GM21515 (cell line): Measurements from ENCODE around the gene EHBP1.

ENCODE experiments used
- ATAC-seq: cut with Tn5 transposase; IDR thresholded peaks from one replicate; pipeline ENCODE4 v1.9.1; 2021; ENCODE audit not compliant: unreplicated experiment

Gene EHBP1

DNA sequence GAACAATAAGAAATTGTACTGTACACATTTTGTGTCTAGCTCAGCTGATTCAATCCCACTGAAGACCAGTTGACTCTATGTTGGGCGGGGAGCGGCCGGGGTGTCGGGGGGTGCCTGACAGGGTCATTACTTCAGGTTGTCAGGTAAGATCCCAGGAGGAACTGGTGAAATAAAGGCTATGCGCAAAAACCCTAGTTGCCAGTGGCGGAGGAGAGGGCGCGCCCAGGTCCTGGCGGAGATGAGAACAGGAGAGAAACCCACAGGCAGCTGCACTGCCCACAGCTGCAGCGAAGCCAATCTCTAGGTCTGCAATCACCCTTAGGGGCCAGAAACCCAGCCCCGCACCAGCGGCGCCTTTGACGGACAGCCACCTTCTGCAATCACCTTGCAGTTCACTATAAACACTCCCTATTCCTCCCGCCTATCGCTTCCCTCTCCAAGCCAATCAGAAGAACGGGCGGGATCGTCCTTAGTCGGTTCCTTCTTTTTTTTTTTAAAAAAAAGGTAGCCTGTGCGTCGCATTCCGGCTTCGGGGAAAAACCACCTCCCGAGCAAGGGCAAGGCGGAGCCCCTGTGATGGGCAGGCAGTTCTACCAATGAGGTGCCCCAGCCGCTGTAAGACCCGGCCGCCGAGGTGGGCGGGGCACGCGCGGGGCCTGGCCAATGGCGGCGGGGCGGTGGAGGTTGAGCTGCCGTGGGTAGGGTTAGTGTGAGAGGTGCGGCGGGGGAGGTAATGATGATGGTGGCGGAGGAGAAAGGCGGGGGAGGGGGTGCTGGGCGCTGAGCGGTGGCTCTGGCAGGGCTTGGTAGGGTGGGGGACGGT is at the start of gene EHBP1:
TSS of gene EHBP1 (plus strand) at position 707 of the 823 bp plus-strand sequence. CDS start 1,479 bp downstream, outside the sequence.
- peak; percentile 96 for ATAC-seq

DNA sequence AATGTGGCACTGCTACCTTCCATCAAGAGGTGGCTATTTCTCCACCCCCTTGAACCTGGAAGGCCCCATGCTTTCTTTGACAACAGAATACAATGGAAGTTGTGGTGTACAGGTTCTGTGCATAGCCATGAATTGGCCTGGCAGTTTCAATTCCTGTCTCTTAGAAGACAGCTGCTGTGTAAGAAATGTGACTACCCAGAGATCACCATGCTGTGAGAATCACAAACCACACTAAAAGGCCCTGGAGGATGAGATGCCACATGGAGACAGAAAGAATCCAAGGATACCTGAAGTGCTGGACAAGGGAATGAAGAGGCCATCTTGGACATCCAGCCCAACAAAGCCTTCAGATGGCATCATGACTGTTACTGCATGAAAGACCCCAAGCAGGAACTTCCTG is 47.7 kb upstream of the EHBP1 start:
- ATAC-seq: peak; percentile 44

DNA sequence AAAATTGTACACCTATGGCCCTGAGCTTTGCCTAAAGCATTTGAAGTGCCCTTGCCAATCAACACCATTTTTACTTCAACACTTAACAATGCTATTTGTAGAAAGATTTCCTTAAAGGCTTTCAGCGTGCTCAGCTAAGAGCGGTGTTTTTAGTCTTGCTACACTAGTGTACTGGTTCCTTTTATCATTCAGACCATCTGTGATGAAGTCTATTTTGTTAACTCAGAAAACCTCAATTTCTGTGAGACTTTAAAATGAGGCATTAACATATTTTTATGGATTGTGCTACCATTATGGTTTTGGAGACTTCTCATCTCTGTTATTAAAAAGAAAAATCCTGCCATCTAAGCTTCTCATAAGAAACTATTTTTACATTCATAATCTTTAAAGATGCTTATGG is 46.6 kb upstream of the EHBP1 start:
- no peak for ATAC-seq

DNA sequence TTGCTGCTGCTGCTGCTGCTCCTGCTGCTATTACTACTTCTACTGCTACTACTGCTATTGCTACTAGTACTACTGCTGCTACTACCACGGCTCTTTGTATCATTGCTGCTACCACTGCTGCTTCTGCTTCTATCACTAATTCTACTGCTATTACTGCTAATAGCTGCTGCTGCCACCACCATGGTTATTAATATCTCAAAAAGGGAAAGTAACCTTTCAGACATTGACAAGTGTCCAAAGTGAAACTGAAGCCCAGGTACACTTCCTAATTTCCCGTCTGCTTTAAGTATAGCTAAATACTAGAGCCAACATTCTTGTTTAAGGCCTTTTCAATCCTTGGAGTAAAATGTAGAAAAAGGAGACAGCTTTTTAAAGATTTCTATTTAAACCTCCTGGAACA is 45.4 kb upstream of the EHBP1 start:
- ATAC-seq: peak; percentile 82

DNA sequence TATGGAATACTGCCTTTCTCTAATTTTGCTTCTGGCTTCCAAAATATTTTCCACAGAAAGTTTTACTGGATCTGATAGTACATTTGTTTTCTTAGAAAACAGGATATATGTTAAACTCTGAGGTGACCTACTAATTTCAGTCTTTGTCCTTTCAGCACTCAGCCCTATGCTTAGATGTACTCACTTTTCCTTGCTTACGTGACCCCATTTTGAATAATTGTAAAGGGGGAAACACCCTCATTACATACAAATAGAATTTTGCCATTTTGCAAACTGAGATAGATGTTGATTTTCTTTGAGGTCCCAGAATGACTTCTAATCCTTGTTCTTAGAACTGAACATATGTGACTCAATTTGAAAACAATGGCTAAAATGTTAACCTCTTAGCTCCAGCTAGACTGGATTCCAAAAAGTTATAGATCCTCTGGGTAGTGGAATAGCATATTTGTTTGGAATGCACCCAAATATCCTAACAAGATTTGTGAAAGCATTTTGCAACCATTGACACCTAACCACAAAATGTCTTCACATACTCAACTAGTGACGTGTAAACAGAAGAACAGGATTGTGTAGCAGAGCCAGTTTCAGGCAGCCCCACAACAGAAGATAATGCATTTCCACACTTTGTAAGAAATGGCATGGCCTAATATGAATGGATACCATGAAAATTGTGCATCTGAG is 44.8 kb upstream of the EHBP1 start:
- ATAC-seq: no peak

DNA sequence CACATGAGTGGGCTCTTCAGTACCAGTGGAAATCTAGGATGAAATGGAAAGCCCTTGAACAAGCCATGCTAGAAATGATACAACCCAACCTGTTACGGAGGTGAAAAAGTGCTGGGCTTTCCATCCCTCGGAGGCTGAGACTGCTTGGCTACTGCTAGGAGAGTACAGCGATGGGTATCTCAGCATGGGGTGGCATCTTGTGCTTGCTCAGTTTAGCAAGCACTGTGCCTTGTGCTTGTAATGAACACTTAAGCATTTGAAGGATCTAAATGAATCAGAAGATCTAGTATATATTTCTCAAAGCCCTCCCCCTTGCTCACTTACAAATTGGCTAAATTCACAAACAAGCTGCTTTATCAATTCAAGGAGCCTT is 44.3 kb upstream of the EHBP1 start:
- no peak for ATAC-seq

DNA sequence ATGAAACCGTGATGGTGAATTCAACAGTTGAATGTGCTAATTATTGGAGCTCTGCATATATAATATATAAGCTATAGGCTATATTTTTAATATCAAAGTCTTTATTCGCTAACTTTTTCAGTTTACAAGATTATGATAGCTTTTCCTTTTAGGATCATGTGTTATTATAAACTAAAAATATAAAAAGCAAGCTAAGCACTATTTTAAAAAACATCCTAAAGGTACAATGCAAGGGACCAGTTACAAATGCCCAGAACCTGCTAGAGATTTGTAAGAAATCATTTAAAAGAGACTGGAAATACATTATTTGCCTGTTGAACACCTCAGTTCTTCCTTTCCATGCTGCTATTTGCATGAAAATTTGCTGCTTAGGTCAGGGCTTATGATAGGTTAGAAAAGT is 43.4 kb upstream of the EHBP1 start:
- ATAC-seq: no peak

DNA sequence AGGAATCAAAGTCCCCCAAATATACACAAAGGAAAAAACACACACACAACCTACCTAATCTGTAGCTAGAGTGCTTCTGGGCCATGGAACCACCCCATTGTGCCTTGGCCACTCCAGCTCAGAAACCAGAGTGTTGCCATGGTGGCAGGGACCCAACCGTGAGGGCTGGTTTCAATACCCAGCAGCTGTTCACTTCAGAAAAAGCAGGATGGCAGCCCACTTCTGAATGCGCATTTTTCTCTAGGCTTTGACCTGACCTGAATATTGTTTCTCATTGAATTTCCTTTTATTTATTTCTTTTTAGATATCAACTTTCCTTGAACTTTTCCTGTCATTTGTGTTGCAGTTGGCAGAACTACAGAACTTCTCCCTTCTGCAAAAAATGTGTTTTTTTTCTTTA is 43.0 kb upstream of the EHBP1 start:
- ATAC-seq: no peak

DNA sequence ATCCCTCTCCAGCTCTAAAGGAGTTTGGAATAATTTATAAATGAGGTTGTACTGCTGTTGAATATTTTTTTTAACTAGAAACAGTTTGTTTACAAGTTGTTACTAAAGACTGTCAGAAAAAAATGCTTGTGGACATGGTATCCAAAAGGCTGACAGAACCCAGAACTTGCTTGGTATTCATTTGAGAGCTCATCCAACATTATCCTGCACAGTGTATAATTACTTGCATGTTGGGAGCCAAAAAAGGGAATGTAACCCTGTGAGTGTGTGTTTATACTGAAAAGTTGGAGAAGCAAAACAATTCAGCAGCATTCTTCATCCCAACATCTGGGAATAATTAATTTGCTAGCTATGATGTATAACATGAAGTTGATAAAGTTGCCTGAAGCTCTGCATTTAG is 42.1 kb upstream of the EHBP1 start:
- ATAC-seq: no peak

DNA sequence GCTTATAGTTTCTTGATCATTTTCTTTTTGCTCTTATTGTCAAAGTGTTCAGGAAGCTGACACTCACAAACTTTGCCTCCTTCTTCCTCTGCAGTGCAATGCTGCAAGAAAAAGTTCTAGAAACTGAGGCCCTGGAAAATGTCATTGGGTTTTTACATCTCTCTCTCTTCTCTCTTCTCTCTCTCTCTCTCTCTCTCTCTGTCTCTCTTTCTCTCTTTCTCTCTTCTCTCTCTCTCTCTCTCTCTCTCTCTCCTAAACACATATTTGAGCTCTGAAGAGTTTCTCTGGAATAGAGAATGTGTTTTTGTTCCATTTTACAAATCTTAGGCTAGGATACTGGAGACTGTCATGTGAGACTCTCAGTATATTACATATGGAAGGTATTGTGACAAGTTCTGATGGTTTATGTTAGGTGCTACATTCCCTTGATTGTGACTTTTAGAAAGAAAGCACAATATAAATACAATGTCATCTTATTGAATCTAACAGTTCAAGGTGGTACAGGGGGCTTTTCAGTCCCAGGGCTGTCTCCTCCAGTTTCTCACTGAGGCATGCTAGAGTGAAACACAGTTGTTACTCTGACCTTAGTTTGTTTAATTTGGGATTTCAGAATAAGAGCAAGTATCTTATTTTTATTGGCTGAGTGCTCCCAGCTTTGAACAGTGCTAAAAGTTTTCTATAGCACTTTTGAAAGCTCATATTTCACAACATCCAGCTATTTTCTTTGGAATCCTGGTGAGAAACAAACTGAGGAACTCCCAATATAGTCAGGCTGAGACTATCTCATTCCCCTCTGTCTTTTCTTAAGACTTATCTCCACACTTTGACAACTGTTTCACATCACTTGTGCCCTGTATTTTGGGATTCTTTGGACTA is 41.4 kb upstream of the EHBP1 start:
- no peak for ATAC-seq

DNA sequence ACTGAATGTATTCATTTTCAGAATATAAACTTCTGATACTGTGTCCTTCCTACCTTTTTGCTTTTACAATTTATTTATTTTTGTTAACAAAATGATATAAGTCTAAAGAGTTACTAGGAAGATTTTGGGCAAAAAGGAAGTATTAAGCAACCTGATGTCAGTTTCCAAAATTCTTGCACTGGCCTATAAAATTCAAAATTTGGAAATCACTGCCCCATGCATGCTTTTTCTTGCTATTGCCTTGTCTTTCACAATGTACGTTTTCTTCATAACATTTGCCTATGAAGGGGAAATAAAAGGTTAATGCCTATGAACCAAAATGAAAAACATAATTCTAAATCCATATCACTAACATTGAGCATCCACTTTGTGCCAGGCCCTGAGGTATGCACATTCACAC is 40.1 kb upstream of the EHBP1 start:
- no peak for ATAC-seq

DNA sequence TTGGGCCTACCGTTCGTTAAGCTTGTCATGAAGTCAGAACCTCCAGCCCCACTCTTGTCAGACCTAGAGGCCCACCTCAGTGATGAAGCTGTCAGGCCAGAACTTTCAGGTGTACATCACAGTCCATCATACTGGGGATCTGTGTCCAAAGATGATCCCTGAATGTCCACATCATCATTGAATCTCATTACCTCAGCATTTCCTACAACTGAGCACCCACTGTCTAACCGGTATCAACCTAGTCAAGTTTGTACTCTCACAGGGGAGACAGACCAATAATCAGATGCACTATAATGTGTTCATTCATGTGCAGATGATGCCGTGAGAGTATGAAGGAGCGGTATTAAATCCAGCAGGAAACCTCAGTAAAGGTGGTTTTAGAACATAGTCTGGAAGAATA is 36.3 kb upstream of the EHBP1 start:
- no peak for ATAC-seq

DNA sequence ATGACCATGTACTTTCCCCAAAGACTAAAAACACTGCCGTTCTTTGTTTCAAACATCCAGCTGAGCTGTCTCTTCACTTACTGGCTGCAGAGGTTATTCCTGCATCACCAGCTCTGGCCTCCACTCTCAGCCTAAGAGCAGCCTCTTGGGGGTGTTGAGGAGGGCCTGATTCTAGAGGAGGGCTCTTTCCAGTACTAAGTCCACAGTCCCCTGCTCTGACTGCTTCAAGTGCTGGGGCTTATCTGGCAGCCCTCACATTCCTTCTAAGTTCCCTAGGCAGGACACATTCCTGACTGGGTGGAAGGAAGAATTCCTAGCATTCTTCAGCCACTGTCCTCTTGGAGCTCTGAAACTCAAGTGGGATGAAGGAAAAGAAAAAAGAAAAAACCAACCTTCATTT is 32.9 kb upstream of the EHBP1 start:
- no peak for ATAC-seq

DNA sequence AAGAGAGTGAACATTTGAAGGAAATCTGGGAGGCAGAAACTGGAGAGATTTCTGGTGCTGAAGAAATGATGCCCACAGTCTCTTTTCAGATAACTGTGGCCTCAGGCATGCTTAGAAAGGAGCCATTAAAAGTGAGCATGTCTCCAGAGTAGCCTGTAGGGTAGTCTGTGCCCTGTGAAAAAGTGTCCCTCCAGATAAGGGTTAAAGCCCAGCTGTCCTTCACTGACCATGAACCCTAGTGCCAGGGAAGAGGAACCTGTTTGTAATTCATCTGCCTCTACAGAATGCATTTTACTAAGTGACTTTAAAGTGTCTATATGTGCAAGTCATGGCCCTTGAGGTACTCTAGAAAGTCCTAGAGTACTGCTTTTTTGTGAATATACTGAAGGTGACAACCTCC is 30.5 kb upstream of the EHBP1 start:
- ATAC-seq: no peak

DNA sequence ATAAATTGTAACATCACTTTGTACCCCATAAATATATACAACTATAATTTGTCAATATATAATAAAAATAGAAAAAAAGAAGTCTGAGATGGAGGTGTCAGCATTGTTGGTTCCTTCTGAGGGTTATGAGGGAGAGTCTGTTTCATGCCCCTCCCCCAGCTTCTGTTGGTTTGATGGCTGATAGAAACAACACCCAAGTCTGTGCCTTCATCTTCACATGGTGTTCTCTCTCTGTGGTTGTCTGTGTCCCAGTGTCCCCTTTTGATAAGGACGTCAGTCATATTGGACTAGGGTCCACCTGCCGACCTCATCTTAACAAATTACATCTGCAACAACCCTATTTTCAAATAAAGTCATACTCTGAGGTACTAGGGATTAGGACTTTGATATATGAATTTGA is 20.3 kb upstream of the EHBP1 start:
- ATAC-seq: no peak

DNA sequence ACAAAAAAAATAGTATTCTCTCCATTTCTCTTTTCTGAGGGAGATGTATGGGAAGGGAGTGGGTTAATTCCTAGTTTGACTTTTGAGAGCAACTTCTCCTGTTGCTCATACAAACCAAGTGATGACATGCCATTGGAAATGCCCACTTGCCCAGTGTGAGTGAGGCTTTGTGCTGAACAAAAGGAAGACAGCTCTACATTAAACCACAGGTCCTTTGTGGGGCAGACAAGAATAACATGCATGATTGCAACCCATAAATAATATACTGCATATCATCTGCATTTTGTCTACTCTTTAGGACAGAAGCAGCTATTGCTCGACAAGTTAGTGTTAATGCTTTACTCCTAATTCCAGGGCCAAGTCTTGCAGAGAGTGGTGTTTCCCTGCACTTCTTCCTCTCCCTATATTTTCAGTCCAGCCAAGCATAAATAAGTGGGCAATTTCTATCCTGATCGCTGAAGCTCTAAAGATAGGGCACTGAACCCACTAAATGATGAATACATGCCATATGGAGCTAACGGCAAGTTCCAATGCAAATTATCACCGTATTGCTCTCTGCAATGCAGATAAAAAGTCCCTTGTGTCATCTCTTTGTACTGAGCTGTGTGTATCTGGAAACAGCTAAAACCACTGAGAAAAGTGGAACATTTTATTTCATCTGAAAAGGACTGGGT is 19.4 kb upstream of the EHBP1 start:
- no peak for ATAC-seq

DNA sequence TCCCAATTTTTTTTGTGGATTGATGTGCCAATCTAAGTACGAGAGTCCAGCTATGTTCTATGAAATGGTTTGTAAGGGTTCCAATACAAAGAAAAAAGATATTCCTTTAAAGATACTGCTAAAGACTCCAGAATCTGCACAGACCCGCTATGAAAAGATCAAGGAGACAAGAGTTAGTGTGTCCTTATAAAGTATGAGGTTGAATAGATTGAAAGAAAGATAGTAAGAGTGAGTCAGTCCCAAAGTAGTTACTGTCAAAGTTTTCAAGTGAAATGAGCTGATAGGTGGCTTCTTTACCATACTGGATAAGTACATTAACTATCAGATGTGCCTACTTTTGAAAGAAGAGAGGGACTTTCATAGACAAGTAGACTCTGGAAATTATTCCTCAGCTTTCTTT is 17.9 kb upstream of the EHBP1 start:
- no peak for ATAC-seq

DNA sequence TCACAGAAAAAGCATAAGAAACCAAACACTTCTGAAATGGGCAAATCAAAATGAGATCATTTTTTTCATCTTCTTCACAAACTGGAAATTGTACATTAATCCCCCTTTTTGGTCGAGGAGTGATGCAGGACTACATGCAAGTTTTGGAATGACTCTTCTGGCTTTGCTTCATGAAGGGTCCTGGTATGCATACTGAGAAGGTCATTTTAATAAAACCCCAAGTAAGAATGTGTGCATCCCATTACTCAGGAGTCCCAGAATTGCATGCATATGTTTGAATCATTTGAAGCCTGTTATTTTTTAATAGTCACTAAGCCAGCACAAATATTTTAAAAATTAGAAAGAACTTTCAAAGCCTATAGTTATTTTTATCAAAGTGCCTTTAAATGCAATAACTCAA is 16.7 kb upstream of the EHBP1 start:
- ATAC-seq: no peak

DNA sequence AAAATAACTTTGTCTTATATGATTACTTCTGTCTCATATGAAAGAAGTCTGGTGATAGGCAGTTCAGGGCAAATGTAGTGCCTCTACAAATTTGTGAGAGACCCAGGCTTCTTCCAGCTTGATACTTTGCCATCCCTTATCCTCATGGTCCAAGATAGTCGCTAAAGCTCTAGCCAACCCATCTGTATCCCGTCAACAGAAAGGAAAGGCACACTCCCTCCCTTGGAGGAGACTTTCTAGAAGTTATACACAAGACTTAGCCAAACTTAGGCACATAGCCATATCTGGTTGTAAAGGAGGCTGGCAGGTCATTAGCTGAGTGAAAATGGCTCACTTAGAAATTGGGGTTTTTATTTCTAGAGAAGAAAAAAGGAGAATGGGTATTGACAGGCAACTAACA is 14.3 kb upstream of the EHBP1 start:
- no peak for ATAC-seq

DNA sequence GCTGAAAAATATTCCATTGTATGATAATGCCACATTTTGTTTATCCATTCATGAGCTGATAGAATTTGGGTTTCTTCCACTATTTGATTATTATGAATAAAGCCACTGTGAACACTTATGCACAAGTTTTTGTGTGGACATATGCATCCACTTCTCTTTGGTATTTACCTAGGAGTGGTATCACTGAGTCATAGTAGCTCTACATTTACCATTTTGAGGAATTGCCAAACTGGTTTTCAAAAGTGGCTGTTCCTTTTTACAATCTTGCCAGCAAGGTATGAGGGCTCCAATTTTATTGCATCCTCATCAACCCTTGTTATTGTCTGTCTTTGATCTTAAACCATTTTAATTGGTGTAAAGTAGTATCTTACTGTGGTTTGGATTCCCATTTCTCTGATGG is 13.3 kb upstream of the EHBP1 start:
- ATAC-seq: no peak

DNA sequence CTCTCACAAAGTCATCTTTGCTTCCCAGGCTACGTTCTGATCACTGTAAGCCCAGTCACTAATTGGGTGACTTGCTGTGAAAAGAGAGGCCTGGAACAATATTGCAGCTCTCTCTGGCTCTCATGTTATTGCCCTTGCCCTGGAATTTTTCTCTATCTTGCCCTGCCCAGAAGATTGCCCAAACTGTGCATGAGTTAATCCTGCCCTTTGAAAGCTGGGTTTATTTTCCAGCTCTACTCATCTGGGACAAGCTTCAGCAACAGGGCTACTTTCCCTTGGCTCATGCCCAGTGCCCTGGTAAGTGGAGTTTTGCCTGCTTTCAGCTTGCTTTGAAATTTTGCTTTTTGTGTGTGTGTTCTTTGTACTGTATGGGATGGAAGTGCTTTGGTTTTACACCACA is 6.9 kb upstream of the EHBP1 start:
- no peak for ATAC-seq
